NT2/D1 (cell line): ENCODE measurements around the gene SPRR2G.
"Not testable (repeated sequence)": the region's sequence is repeated elsewhere in the genome, so short reads cannot be mapped to it uniquely, and the experiment has no call there.

Experiments used
- DNase-seq: peaks from one replicate; pipeline ENCODE4 v3.0.0-alpha.2; 2011; ENCODE audit warnings: low read depth, low spot score
- H3K27me3 ChIP-seq: 2 replicates; pipeline ENCODE4 v1.6.0; 2011; ENCODE audit warnings: mild to moderate bottlenecking; ENCODE audit not compliant: insufficient read length, insufficient read depth
- H3K36me3 ChIP-seq: 2 replicates; pipeline ENCODE4 v1.6.1; 2011; ENCODE audit warnings: mild to moderate bottlenecking, low read length, mixed read lengths; ENCODE audit not compliant: insufficient read depth, insufficient read length
- H3K4me1 ChIP-seq: 2 replicates; pipeline ENCODE4 v1.5.1; 2011; ENCODE audit not compliant: insufficient read depth, insufficient read length
- H3K4me3 ChIP-seq: 2 replicates; pipeline ENCODE4 v1.5.1; 2011; ENCODE audit warnings: low read depth; ENCODE audit not compliant: insufficient read length
- H3K9ac ChIP-seq: 2 replicates; pipeline ENCODE4 v1.6.0; 2011; ENCODE audit warnings: low read depth; ENCODE audit not compliant: insufficient read length
- H3K9me3 ChIP-seq: 2 replicates; pipeline ENCODE4 v1.5.1; 2011; ENCODE audit warnings: mild to moderate bottlenecking, low read length; ENCODE audit not compliant: insufficient read depth
- SUZ12 ChIP-seq: IDR thresholded peaks from 2 replicates; pipeline ENCODE4 v1.6.1; 2011; ENCODE audit not compliant: insufficient read length, insufficient read depth; ENCODE audit errors: extremely low read depth
- YY1 ChIP-seq: IDR thresholded peaks from 2 replicates; pipeline ENCODE4 v1.6.1; 2011; ENCODE audit not compliant: insufficient read length, insufficient read depth
- ZNF274 ChIP-seq: IDR thresholded peaks from 2 replicates; pipeline ENCODE4 v1.6.1; 2011; ENCODE audit warnings: mild to moderate bottlenecking, low read depth, low read length

The SPRR2G gene

DNA sequence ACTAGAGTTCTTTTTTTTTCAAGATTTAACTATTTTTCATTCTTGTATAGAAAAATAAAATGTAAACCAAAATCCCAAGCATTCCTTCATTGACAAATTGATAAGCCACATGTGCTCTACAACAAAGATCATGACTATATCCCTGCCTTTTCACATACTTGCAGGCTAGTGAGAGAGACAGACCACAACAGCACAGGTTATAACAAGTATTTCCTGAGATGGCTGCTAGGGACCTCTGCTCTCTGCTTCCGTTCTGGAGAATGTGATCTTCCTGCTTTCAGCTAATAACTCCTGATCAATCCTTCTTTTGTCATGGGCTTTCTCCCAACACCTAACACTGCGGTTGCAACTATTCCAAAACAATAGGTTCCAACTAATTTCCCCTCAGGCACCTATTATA is 23.4 kb downstream of the SPRR2G start:
- no peaks in the 10 kb centered on the region for H3K36me3 ChIP-seq
- no peaks in the 10 kb centered on the region for H3K4me1 ChIP-seq
- H3K4me3 ChIP-seq: no peak overlapping the region
- TF ChIP-seq YY1 (no peak), ZNF274 (no peak), SUZ12 (no peak)
- no peak overlapping the region for H3K9ac ChIP-seq
- no peaks in the 10 kb centered on the region for H3K27me3 ChIP-seq
- no peak for DNase-seq
- peaks cover 48% of the 10 kb centered on the region for H3K9me3 ChIP-seq

DNA sequence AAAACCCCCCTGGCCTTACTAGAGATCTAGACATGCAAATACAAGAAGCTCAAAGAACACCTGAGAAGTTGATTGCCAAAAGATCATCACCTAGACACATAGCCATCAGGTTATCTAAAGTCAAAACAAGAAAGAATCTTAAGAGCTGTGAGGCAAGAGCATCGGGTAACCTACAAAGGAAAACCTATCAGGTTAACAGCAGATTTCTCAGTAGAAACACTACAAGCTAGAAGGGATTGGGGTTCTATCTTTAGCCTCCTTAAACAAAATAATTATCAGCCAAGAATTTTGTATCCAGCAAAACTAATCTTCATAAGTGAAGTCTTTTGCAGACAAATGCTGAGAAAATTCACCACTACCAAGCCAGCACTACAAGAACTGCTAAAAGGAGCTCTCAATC is 25.2 kb downstream of the SPRR2G start:
- Histone ChIP-seq H3K9ac (no peak overlapping the region), H3K4me1 (no peaks in the 10 kb centered on the region), H3K4me3 (no peak overlapping the region), H3K9me3 (peaks cover 55% of the 10 kb centered on the region), H3K36me3 (no peaks in the 10 kb centered on the region), H3K27me3 (no peaks in the 10 kb centered on the region)
- TF ChIP-seq SUZ12 (no peak), ZNF274 (no peak), YY1 (no peak)
- DNase-seq: no peak

DNA sequence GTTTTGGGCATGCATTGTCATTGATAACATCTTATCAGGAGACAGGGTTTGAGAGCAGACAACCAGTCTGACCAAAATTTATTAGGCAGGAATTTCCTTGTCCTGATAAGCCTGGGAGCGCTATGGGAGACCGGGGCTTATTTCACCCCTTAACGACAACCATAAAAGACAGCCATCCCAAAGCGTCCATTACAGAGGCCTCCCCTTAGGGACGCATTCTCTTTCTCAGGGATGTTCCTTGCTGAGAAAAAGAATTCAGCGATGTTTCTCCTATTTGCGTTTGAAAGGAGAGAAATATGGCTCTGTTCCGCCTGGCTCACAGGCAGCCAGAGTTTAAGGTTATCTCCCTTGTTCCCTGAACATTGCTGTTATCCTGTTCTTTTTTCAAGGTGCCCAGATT is 26.9 kb downstream of the SPRR2G start:
- not testable (repeated sequence) for H3K9ac ChIP-seq, H3K4me1 ChIP-seq, H3K27me3 ChIP-seq, H3K4me3 ChIP-seq, H3K36me3 ChIP-seq
- peaks cover 44% of the 10 kb centered on the region for H3K9me3 ChIP-seq
- peak; percentile 58 for DNase-seq

GRCh38 chr1:153122831-153123421 is 27.8 kb downstream of the SPRR2G start:
- Histone ChIP-seq H3K4me1 (no peaks in the 10 kb centered on the region), H3K9me3 (peaks cover 44% of the 10 kb centered on the region), H3K4me3 (no peak overlapping the region), H3K27me3 (no peaks in the 10 kb centered on the region), H3K36me3 (no peaks in the 10 kb centered on the region), H3K9ac (no peak overlapping the region)
- TF ChIP-seq SUZ12: no peak
- peak; percentile 29 for TF ChIP-seq YY1
- peak; percentile 95 for DNase-seq

DNA sequence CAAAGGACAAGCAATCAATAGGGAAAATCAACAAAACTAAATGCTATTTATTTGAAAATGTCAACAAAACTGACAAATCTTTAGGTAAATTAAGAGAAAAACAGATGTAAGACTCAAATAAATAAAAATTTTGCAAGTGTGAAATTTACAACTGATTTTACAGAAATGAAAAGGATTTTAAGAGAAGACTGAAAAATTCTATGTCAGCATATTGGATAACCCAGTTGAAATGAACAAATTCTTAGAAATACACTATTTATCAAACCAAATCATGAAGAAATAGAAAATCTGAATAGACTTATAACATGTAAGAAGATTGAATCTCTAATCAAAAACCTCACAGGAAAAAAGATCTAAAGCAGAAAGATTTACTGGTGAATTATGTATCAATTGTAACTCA is 29.7 kb downstream of the SPRR2G start:
- peaks cover 33% of the 10 kb centered on the region for H3K9me3 ChIP-seq
- H3K27me3 ChIP-seq: no peaks in the 10 kb centered on the region
- no peaks in the 10 kb centered on the region for H3K36me3 ChIP-seq
- no peak overlapping the region for H3K4me3 ChIP-seq
- no peak for TF ChIP-seq YY1
- TF ChIP-seq SUZ12: no peak
- H3K9ac ChIP-seq: no peak overlapping the region
- no peak for DNase-seq
- no peaks in the 10 kb centered on the region for H3K4me1 ChIP-seq

GRCh38 chr1:153119491-153119971 is 31.2 kb downstream of the SPRR2G start:
- Histone ChIP-seq H3K4me1 (no peaks in the 10 kb centered on the region), H3K9me3 (peaks cover 19% of the 10 kb centered on the region), H3K27me3 (no peaks in the 10 kb centered on the region), H3K4me3 (no peak overlapping the region), H3K36me3 (no peaks in the 10 kb centered on the region), H3K9ac (no peak overlapping the region)
- DNase-seq: no peak
- no peak for TF ChIP-seq ZNF274

DNA sequence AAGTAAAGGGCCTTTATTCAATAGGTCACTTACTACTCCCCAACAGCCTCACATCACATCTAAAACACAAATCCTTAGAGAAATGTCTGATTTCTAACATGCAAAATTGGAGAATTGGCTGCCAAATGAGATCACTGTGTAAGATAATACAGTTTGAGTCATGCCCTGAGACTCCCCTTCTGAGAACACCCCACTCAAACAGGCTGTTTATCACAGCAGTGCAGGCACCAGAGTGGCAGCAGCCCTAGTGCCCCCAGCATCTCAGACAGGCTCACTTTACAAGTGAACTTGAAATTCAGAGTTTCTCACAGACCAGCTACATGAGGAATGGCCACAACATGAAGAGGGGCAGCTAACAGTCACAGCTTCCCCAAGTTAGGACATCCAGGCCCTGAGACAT is 35.4 kb downstream of the SPRR2G start:
- H3K4me3 ChIP-seq, H3K36me3 ChIP-seq: not testable (repeated sequence)

DNA sequence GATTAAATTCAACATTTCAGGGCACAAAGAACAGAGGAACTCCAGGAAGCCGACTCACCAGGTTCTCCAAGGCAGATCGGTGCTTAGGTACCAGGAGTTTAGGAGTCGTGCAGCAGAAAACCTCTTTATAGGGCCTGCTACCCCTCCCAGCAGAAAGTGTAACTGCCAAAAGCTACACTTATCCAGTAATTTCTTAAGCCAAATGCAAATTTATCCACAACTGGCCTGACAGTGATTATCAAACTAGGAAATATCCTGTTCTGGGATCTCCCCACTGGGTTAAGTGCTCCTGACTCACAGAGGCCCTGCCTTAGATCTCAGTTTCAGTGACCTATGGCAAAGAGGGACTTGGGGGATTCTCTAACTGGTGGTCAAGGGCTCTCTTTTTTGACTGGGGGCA is 37.3 kb downstream of the SPRR2G start, which contains the start of gene SPRR2F:
Gene SPRR2F (minus strand): TSS at position 101 of the 400 bp plus-strand sequence. CDS start 783 bp downstream, outside the sequence.
- DNase-seq: no peak
- TF ChIP-seq SUZ12 (no peak), ZNF274 (no peak)
- no peaks in the 10 kb centered on the region for H3K36me3 ChIP-seq
- H3K27me3 ChIP-seq: no peaks in the 10 kb centered on the region
- H3K4me1 ChIP-seq: no peaks in the 10 kb centered on the region
- H3K9ac ChIP-seq: no peak within 1 kb of the TSS
- H3K4me3 ChIP-seq: no peak within 1 kb of the TSS
- no peaks in the 10 kb centered on the region for H3K9me3 ChIP-seq

More for the DNA sequence above, 35.4 kb downstream of the SPRR2G start:
- not testable (repeated sequence) for H3K27me3 ChIP-seq, DNase-seq, H3K4me1 ChIP-seq, H3K9ac ChIP-seq, H3K9me3 ChIP-seq

DNA sequence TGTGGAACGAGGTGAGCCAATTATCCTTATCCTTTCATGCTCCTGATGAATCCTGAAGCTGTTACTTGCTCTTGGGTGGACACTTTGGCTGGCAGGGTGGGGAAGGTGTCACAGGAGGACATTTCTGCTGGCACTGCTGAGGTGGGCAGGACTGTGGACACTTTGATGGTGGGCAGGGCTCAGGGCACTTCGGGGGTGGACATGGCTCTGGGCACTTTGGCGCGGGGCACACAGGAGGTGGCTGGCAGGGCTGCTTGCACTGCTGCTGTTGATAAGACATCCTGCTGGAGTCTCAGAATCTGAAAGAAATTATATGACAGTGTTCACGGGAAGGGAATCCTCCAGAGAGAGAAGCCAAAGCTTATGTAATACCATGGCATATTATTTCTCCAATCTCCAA is 38.2 kb downstream of the SPRR2G start:
- H3K9ac ChIP-seq, H3K4me1 ChIP-seq, H3K36me3 ChIP-seq, DNase-seq, H3K4me3 ChIP-seq, H3K27me3 ChIP-seq, H3K9me3 ChIP-seq: not testable (repeated sequence)
